ENCODE data around the gene VWA5B2. TPM values are rescaled to one million over a fixed set of nuclear protein-coding genes. Genes with fewer than 3 reads are reported as not detected.

Gene VWA5B2
- total RNA-seq, 1 experiment from 2014 or later: 10.6 TPM

GRCh38 chr3:184257083-184257915 is 27.9 kb downstream of the VWA5B2 start:
- DNase-seq (ENCODE audit: low read depth, low spot score): no peak

More at GRCh38 chr3:184257083-184257915, 27.9 kb downstream of the VWA5B2 start:
- H3K4me3 ChIP-seq (replicated peaks in 1 of 2; ENCODE audit: low read depth in 1 of 2, low read length in 2 of 2): no peak overlapping the region
- no peak overlapping the region for H3K4me2 ChIP-seq (ENCODE audit: low read length)
- no peaks in the 10 kb centered on the region for H3K9me2 ChIP-seq (ENCODE audit: insufficient read depth)
- H3K27me3 ChIP-seq (ENCODE audit: insufficient read depth, low read length): no peaks in the 10 kb centered on the region
- H3K79me2 ChIP-seq (ENCODE audit: insufficient read depth, low read length): peaks cover 7% of the 10 kb centered on the region; the same call in 1 of the 2 replicates
- CTCF ChIA-PET: no interaction called here
- TF ChIP-seq CEBPB (IDR thresholded peaks at IDR 0.05; ENCODE audit: low read depth) (no peak), ZBTB33 (IDR thresholded peaks at IDR 0.05; ENCODE audit: extremely low read depth, insufficient replicate concordance, low read length) (no peak), ZNF274 (IDR thresholded peaks at IDR 0.05; ENCODE audit: low read depth, low read length) (no peak), POLR2AphosphoS5 (IDR thresholded peaks at IDR 0.05; ENCODE audit: low read depth, low read length) (no peak), SP1 (IDR thresholded peaks at IDR 0.05; ENCODE audit: low read depth) (no peak), MAX (IDR thresholded peaks at IDR 0.05) (no peak)
- no peaks in the 10 kb centered on the region for H4K20me1 ChIP-seq (ENCODE audit: insufficient read depth)
- BruUV-seq (replicated peaks): no TSS peak
- no peak overlapping the region for H2AFZ ChIP-seq (ENCODE audit: low read depth, low read length, poor library complexity, severe bottlenecking)
- RAD21 ChIA-PET (ENCODE audit: low non-redundant PET in 1 of 2, low total read pairs in 2 of 2, uncharacterized antibody in 2 of 2, unreplicated experiment in 2 of 2): no interaction called here
- intact Hi-C loops (cut with micrococcal nuclease): no loop called here
- no peaks in the 10 kb centered on the region; a peak in 1 of 4 replicates for H3K36me3 ChIP-seq (ENCODE audit: control insufficient read depth in 1 of 2, insufficient read depth in 2 of 2, low read length in 2 of 2)
- no peak overlapping the region for H3K9ac ChIP-seq (ENCODE audit: low read length)
- POLR2A ChIA-PET: no interaction called here
- H3K27ac ChIP-seq (ENCODE audit: low read depth, low read length): no peak overlapping the region
- H3K4me1 ChIP-seq (ENCODE audit: control insufficient read depth in 1 of 2, insufficient read depth in 2 of 2, low read length in 2 of 2): peaks cover 3 to 19% of the 10 kb centered on the region in 2 experiments; a peak in 3 of 4 replicates
- no peak for ATAC-seq
- H3K9me3 ChIP-seq (ENCODE audit: control insufficient read depth in 1 of 2, insufficient read depth in 1 of 2, low read depth in 1 of 2, low read length in 2 of 2): no peaks in the 10 kb centered on the region
